PFSK-1 (cell line): ENCODE data around the gene EPHA6.

Source experiments
- POLR2AphosphoS5 ChIP-seq: IDR thresholded peaks from 2 replicates; pipeline ENCODE4 v1.6.1; 2012; ENCODE audit warnings: low read depth, mild to moderate bottlenecking, control low read depth, low read length, moderate library complexity
- REST ChIP-seq, 2 experiments: IDR thresholded peaks; 2 replicates each; pipeline versions ENCODE4 v1.6.1 to v1.8.0; 2011 to 2012; ENCODE audit warnings: low read depth in 2 of 2, low read length in 2 of 2, control low read depth in 1 of 2, inconsistent platforms in 1 of 2, mild to moderate bottlenecking in 1 of 2, moderate library complexity in 1 of 2; ENCODE audit not compliant: insufficient read depth in 1 of 2
- TAF1 ChIP-seq: IDR thresholded peaks from 2 replicates; pipeline ENCODE4 v1.6.1; 2012; ENCODE audit warnings: low read length, control low read depth, borderline replicate concordance; ENCODE audit not compliant: insufficient read depth

GRCh38 chr3:97177242-97177641 lies 362.8 kb downstream of the EPHA6 start:
- no peak for TF ChIP-seq POLR2AphosphoS5
- TF ChIP-seq TAF1 = no peak
- no peak for TF ChIP-seq REST (IDR thresholded peaks at IDR 0.05; ENCODE audit: insufficient read depth in 1 of 2, low read depth in 2 of 2, low read length in 2 of 2)
